ENCODE measurements around the gene GPR101. TPM values are rescaled to one million over a fixed set of nuclear protein-coding genes. Genes with fewer than 3 reads are reported as not detected.

Gene GPR101
- total RNA-seq: not detected
- not detected for polyA plus RNA-seq (2013, experiment 1 of 2)
- polyA plus RNA-seq (2013, experiment 2 of 2): not detected
- long read RNA-seq, experiment 1: 0 reads
- long read RNA-seq, experiment 2: 0 reads
- long read RNA-seq, experiment 3: 0 reads
- long read RNA-seq, experiment 4: 0 reads

- Histone ChIP-seq H3K9ac (ENCODE audit: extremely low read depth, low read length, poor library complexity, severe bottlenecking) (no peak within 1 kb of the TSS), H3K27me3 (ENCODE audit: control insufficient read depth, insufficient read depth, low read length, poor library complexity, severe bottlenecking) (peaks cover 94% of the 10 kb centered on the region), H3K4me1 (ENCODE audit: control insufficient read depth, insufficient read depth, low read length) (no peaks in the 10 kb centered on the region), H3K27ac (ENCODE audit: low read depth, low read length) (no peak within 1 kb of the TSS), H3K4me3 (ENCODE audit: low read length) (peak within 1 kb of the TSS; percentile 62), H3K9me3 (ENCODE audit: control insufficient read depth, low read length) (no peaks in the 10 kb centered on the region), H3K36me3 (ENCODE audit: control insufficient read depth, insufficient read depth, low read length) (no peaks in the 10 kb centered on the region)
- no peak for DNase-seq
- peak within 1 kb of the TSS; percentile 32 for H3K4me3 Mint-ChIP-seq
- 0 to 4% methylated on average over 1 to 58 of the region's 68 CpGs for WGBS, 2 experiments (ENCODE audit: insufficient coverage in 1 of 2, insufficient read length in 1 of 2)
- peaks cover 44% of the 10 kb centered on the region for H3K27me3 Mint-ChIP-seq (ENCODE audit: insufficient read depth)
- no peak for TF ChIP-seq CTCF (conservative IDR thresholded peaks at IDR 0.05)
- peaks cover 66% of the 10 kb centered on the region for H3K9me3 Mint-ChIP-seq
- H3K36me3 Mint-ChIP-seq (ENCODE audit: low read depth): no peaks in the 10 kb centered on the region
- H3K4me1 Mint-ChIP-seq: peaks cover 12% of the 10 kb centered on the region
- no peak within 1 kb of the TSS for H3K27ac Mint-ChIP-seq
Observed at GRCh38 chrX:137033774-137034507, at the start of gene GPR101. TSS of gene GPR101 (minus strand) at chrX:137033995. CDS start at chrX:137031674, 2,321 bp downstream.

- Mint-ChIP-seq H3K9me3 (peaks cover 67% of the 10 kb centered on the region), H3K4me1 (no peaks in the 10 kb centered on the region), H3K4me3 (no peak overlapping the region), H3K36me3 (ENCODE audit: low read depth) (no peaks in the 10 kb centered on the region), H3K27me3 (ENCODE audit: insufficient read depth) (peaks cover 9% of the 10 kb centered on the region), H3K27ac (no peak overlapping the region)
- DNase-seq: no peak
- Histone ChIP-seq H3K27ac (ENCODE audit: low read depth, low read length) (no peak overlapping the region), H3K4me1 (ENCODE audit: control insufficient read depth, insufficient read depth, low read length) (no peaks in the 10 kb centered on the region), H3K36me3 (ENCODE audit: control insufficient read depth, insufficient read depth, low read length) (no peaks in the 10 kb centered on the region), H3K27me3 (ENCODE audit: control insufficient read depth, insufficient read depth, low read length, poor library complexity, severe bottlenecking) (no peaks in the 10 kb centered on the region), H3K9ac (ENCODE audit: extremely low read depth, low read length, poor library complexity, severe bottlenecking) (no peak overlapping the region), H3K9me3 (ENCODE audit: control insufficient read depth, low read length) (no peaks in the 10 kb centered on the region), H3K4me3 (ENCODE audit: low read length) (no peak overlapping the region)
- WGBS, 2 experiments (ENCODE audit: insufficient coverage in 1 of 2, insufficient read length in 1 of 2): 100% methylated on average over 2 of the region's 2 CpGs; no CpG with 5 or more reads in 1 of the 2 experiments
- TF ChIP-seq CTCF (conservative IDR thresholded peaks at IDR 0.05): no peak
Observed at GRCh38 chrX:137081239-137081638, 47.4 kb upstream of the GPR101 start.

GRCh38 chrX:137072396-137072795, 38.6 kb upstream of the GPR101 start:
- Mint-ChIP-seq H3K4me3 (no peak overlapping the region), H3K9me3 (peaks cover 34% of the 10 kb centered on the region), H3K4me1 (no peaks in the 10 kb centered on the region), H3K27ac (no peak overlapping the region), H3K27me3 (ENCODE audit: insufficient read depth) (no peaks in the 10 kb centered on the region), H3K36me3 (ENCODE audit: low read depth) (no peaks in the 10 kb centered on the region)
- Histone ChIP-seq H3K27me3 (ENCODE audit: control insufficient read depth, insufficient read depth, low read length, poor library complexity, severe bottlenecking) (no peaks in the 10 kb centered on the region), H3K4me3 (ENCODE audit: low read length) (no peak overlapping the region), H3K36me3 (ENCODE audit: control insufficient read depth, insufficient read depth, low read length) (no peaks in the 10 kb centered on the region), H3K4me1 (ENCODE audit: control insufficient read depth, insufficient read depth, low read length) (no peaks in the 10 kb centered on the region), H3K9me3 (ENCODE audit: control insufficient read depth, low read length) (no peaks in the 10 kb centered on the region), H3K27ac (ENCODE audit: low read depth, low read length) (no peak overlapping the region), H3K9ac (ENCODE audit: extremely low read depth, low read length, poor library complexity, severe bottlenecking) (no peak overlapping the region)
- WGBS, 2 experiments (ENCODE audit: insufficient coverage in 1 of 2, insufficient read length in 1 of 2): 88% methylated on average over 1 of the region's 1 CpG; no CpG with 5 or more reads in 1 of the 2 experiments
- no peak for TF ChIP-seq CTCF (conservative IDR thresholded peaks at IDR 0.05)
- DNase-seq: no peak

Measured in endodermal cell (in vitro differentiated cells).